H1 (cell line): ENCODE data around the gene HOXD11. TPM values are rescaled to one million over a fixed set of nuclear protein-coding genes. Genes with fewer than 3 reads are reported as not detected.
A peak's percentile ranks its signal among the peaks of the same experiment; 100 is the strongest.

Experiments
- CBX5 ChIP-seq: fragments of 300-800, 300-1000 bp; sonication (generic); IDR thresholded peaks from 2 replicates; pipeline ENCODE4 v1.7.1; 2016; ENCODE audit warnings: antibody characterized with exemption, low read length, low read depth
- CREB1 ChIP-seq: IDR thresholded peaks from 2 replicates; pipeline ENCODE4 v1.6.1; 2012; ENCODE audit warnings: inconsistent platforms
- E2F6 ChIP-seq: IDR thresholded peaks from 2 replicates; pipeline ENCODE4 v1.6.1; 2012; ENCODE audit warnings: inconsistent platforms
- GABPA ChIP-seq: IDR thresholded peaks from 2 replicates; pipeline ENCODE4 v1.6.1; 2011; ENCODE audit warnings: mild to moderate bottlenecking, low read length, moderate library complexity, borderline replicate concordance; ENCODE audit not compliant: insufficient read depth
- HDAC2 ChIP-seq, 2 experiments: fragments of 300-600 bp in 1 of 2; sonication (generic) in 1 of 2; IDR thresholded peaks; 2 replicates each; pipeline ENCODE4 v1.6.1; 2011 to 2012; ENCODE audit warnings: low read depth in 2 of 2, low read length in 2 of 2, mild to moderate bottlenecking in 2 of 2, moderate library complexity in 2 of 2, borderline replicate concordance in 1 of 2, inconsistent platforms in 1 of 2
- JUN ChIP-seq: IDR thresholded peaks from 2 replicates; pipeline ENCODE4 v1.6.1; 2011; ENCODE audit warnings: low read depth, mild to moderate bottlenecking, improper control_type of control experiment, low read length
- KDM1A ChIP-seq: fragments of 200-600, 300-600 bp; sonication (generic); IDR thresholded peaks from 2 replicates; pipeline ENCODE4 v1.7.1; 2016; ENCODE audit warnings: mild to moderate bottlenecking, low read length, borderline replicate concordance
- KDM4A ChIP-seq: IDR thresholded peaks from one replicate; pipeline ENCODE4 v1.7.1; 2012; ENCODE audit warnings: low read depth, mild to moderate bottlenecking, moderate library complexity, low read length, inconsistent platforms; ENCODE audit not compliant: severe bottlenecking
- NRF1 ChIP-seq: IDR thresholded peaks from 2 replicates; pipeline ENCODE4 v1.6.1; 2011; ENCODE audit warnings: mild to moderate bottlenecking, low read depth, low read length, improper control_type of control experiment
- RAD21 ChIP-seq, 2 experiments: IDR thresholded peaks in 1 of 2; conservative IDR thresholded peaks in 1 of 2; 2 replicates each; pipeline ENCODE4 v1.6.1; 2011; ENCODE audit warnings: low read depth in 2 of 2, low read length in 2 of 2, improper control_type of control experiment in 1 of 2, inconsistent platforms in 1 of 2, mild to moderate bottlenecking in 1 of 2, moderate library complexity in 1 of 2
- RBBP5 ChIP-seq: IDR thresholded peaks from 2 replicates; pipeline ENCODE4 v1.7.1; 2012; ENCODE audit warnings: low read depth, mild to moderate bottlenecking, inconsistent platforms, low read length, moderate library complexity, borderline replicate concordance
- RNF2 ChIP-seq: fragments of 200-900, 300-1000 bp; sonication (generic); IDR thresholded peaks from 2 replicates; pipeline ENCODE4 v1.7.1; 2016; ENCODE audit warnings: borderline replicate concordance, low read depth, mild to moderate bottlenecking, antibody characterized with exemption, low read length; ENCODE audit not compliant: poor library complexity, severe bottlenecking; ENCODE audit errors: missing control alignments
- SRF ChIP-seq: IDR thresholded peaks from 2 replicates; pipeline ENCODE4 v1.6.1; 2011; ENCODE audit warnings: mild to moderate bottlenecking, low read depth, low read length, moderate library complexity
- TEAD4 ChIP-seq: IDR thresholded peaks from 2 replicates; pipeline ENCODE4 v1.6.1; 2012; ENCODE audit warnings: low read depth, low read length, inconsistent platforms, mixed read lengths
- USF2 ChIP-seq: IDR thresholded peaks from 2 replicates; pipeline ENCODE4 v1.6.1; 2011; ENCODE audit warnings: low read length, improper control_type of control experiment
- polyA plus RNA-seq, 7 experiments: library from polyadenylated mRNA; depleted of rRNA in 3 of 7; stranded (reverse) in 5 of 7; unstranded in 2 of 7; fragments of >200 nt in 5 of 7; fragments of 200-250 nt in 2 of 7; gene quantifications; 1 replicate in 5 of 7; 2 replicates in 1 of 7; 4 replicates in 1 of 7; pipeline versions ENCODE4 v1.2.1 to v1.2.3, GENCODE V29; 2011 to 2013; ENCODE audit warnings: missing spikeins in 2 of 7, mixed read lengths in 2 of 7
- total RNA-seq: library from RNA; stranded (reverse); fragmentation: NEBNext Ultra II Directional; extraction: Animal tissue kit (Norgen Biotek cat#: 25700); gene quantifications from 2 replicates; pipeline ENCODE4 v1.2.1, GENCODE V29; 2021
- TF ChIP-seq, protein P1 (sequence below), 3 experiments: IDR thresholded peaks; 1 replicate in 2 of 3; 2 replicates in 1 of 3; pipeline versions ENCODE4 v1.5.1 to v1.6.1; 2011; ENCODE audit warnings: low read length in 3 of 3, mild to moderate bottlenecking in 3 of 3, inconsistent platforms in 2 of 3, low read depth in 1 of 3, moderate library complexity in 1 of 3; ENCODE audit not compliant: insufficient read depth in 1 of 3; ENCODE audit errors: control extremely low read depth in 1 of 3

The HOXD11 gene
- total and polyA plus RNA-seq, 2 of the 8 experiments (the other 6 are each of a cell fraction or from before 2014, with no cell fraction given) = not detected

DNA sequence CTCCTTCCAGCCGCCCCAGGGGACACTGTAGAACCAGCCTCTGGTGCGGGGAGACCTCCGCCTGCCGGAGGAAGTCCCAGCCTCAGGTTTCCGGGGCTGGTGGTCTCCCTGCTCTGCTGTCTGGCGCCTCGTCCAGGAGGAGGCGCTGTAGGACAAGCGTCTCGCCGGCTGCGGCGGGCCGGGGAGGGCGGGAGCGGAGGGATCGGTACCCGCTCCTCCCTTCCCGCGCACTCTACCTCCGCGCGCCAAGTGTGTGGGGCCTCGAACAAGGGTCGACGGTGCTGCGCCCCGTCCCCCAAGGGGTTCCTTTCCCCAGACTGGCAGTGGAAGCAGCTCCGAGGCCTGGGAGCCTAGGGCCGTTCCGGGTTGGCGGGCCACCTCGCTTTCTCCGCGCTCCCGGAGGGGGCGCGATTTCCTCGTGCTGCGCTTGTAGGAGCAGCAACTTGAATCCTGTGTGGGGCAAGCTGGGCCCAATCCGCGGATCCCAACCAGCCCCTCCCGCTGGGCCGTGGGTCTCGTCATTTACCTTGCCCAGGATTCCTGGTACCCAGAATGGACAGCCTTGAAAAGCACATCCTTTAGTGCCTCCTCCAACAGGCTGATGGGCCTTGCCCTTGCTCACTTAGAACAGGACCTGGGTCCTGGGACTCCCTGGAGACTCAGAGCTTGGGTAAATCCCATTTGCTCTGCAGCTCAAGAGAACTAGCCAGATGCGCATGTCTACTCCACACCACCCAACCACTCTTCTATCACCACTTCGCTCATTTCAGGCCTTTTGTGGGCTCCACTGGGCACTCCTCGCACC is 33.6 kb downstream of the HOXD11 start (continued):
- TF ChIP-seq, protein P1, sequence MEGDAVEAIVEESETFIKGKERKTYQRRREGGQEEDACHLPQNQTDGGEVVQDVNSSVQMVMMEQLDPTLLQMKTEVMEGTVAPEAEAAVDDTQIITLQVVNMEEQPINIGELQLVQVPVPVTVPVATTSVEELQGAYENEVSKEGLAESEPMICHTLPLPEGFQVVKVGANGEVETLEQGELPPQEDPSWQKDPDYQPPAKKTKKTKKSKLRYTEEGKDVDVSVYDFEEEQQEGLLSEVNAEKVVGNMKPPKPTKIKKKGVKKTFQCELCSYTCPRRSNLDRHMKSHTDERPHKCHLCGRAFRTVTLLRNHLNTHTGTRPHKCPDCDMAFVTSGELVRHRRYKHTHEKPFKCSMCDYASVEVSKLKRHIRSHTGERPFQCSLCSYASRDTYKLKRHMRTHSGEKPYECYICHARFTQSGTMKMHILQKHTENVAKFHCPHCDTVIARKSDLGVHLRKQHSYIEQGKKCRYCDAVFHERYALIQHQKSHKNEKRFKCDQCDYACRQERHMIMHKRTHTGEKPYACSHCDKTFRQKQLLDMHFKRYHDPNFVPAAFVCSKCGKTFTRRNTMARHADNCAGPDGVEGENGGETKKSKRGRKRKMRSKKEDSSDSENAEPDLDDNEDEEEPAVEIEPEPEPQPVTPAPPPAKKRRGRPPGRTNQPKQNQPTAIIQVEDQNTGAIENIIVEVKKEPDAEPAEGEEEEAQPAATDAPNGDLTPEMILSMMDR (IDR thresholded peaks at IDR 0.05; ENCODE audit: control extremely low read depth in 1 of 3, insufficient read depth in 1 of 3, low read depth in 1 of 3, low read length in 3 of 3) = peak; percentile 84 to 96 (median 93)
- TF ChIP-seq SRF (no peak), JUN (no peak), HDAC2 (IDR thresholded peaks at IDR 0.05; ENCODE audit: borderline replicate concordance in 1 of 2, low read depth in 2 of 2, low read length in 2 of 2) (0 out of 4 replicates have a peak, but pooled peaks have one; percentile 6 to 68), RNF2 (peak; percentile 15), USF2 (no peak), CBX5 (no peak), CREB1 (no peak), KDM4A (peak; percentile 100), KDM1A (peak; percentile 27; the same call in 1 of the 2 replicates), NRF1 (no peak), GABPA (peak; percentile 38; the same call in 1 of the 2 replicates), RAD21 (IDR thresholded peaks at IDR 0.05 in 1 of 2, conservative IDR thresholded peaks at IDR 0.05 in 1 of 2; ENCODE audit: low read depth in 2 of 2, low read length in 2 of 2) (peak; percentile 96), RBBP5 (0 out of 2 replicates have a peak, but pooled peaks have one; percentile 43), E2F6 (peak; percentile 98), TEAD4 (no peak)
- TF ChIP-seq, all 59 proteins: peak for 14
